Gastrocnemius medialis (tissue), 4 donors: ENCODE measurements around the gene LPAR1. TPM values are rescaled to one million over a fixed set of nuclear protein-coding genes. Genes with fewer than 3 reads are reported as not detected.

ENCODE experiments used
- ATAC-seq, 2 donors: fragments of 150-250 bp; one replicate each; pipeline ENCODE4 v1.9.1; 2016
- DNase-seq, 2 donors: peaks; one replicate each; pipeline ENCODE4 v3.0.0-alpha.2; 2019
- H3K27ac ChIP-seq, 4 donors: fragments of 200-600 bp; sonication (generic); 1 replicate in 1 of 4; 2 replicates in 3 of 4; pipeline ENCODE4 v1.5.1; 2016 to 2018; ENCODE audit warnings: mild to moderate bottlenecking in 2 of 4, moderate library complexity in 1 of 4
- H3K27me3 ChIP-seq, 3 donors: fragments of 200-600 bp; sonication (generic) in 2 of 3; 1 replicate in 1 of 3; 2 replicates in 2 of 3; pipeline versions ENCODE4 v1.5.1 to v1.6.0; 2016 to 2019; ENCODE audit warnings: mild to moderate bottlenecking in 1 of 3, moderate library complexity in 1 of 3
- H3K36me3 ChIP-seq, 2 donors: fragments of 200-600 bp; sonication (generic) in 1 of 2; one replicate each; pipeline ENCODE4 v1.5.1; 2017 to 2018
- H3K4me1 ChIP-seq, 2 donors: fragments of 200-600 bp; sonication (generic) in 1 of 2; one replicate each; pipeline ENCODE4 v1.5.1; 2016 to 2017; ENCODE audit warnings: mild to moderate bottlenecking in 2 of 2
- H3K4me3 ChIP-seq, 4 donors: fragments of 200-600 bp; sonication (generic) in 3 of 4; 1 replicate in 1 of 4; 2 replicates in 3 of 4; pipeline ENCODE4 v1.5.1; 2016 to 2019; ENCODE audit warnings: mild to moderate bottlenecking in 2 of 4
- H3K9me3 ChIP-seq, 3 donors: fragments of 200-600 bp; sonication (generic) in 2 of 3; 1 replicate in 1 of 3; 2 replicates in 2 of 3; pipeline ENCODE4 v1.5.1; 2016 to 2019
- CTCF ChIP-seq, 5 experiments: fragments of 450-650 bp in 3 of 5; fragments of 200-600 bp in 2 of 5; sonication (generic) in 2 of 5; IDR thresholded peaks in 4 of 5; conservative IDR thresholded peaks in 1 of 5; 1 replicate in 4 of 5; 2 replicates in 1 of 5; pipeline ENCODE4 v1.5.1; 2016 to 2019; ENCODE audit warnings: antibody characterized with exemption in 5 of 5, mild to moderate bottlenecking in 3 of 5, moderate library complexity in 3 of 5
- POLR2A ChIP-seq, 2 donors: fragments of 450-650 bp; IDR thresholded peaks; one replicate each; pipeline ENCODE4 v1.6.1; 2017; ENCODE audit warnings: antibody characterized with exemption in 2 of 2, mild to moderate bottlenecking in 2 of 2, moderate library complexity in 2 of 2
- in situ Hi-C, 4 donors: fragments of 200-750 bp; cut with MboI; loops; one replicate each; pipeline versions ENCODE4 v1.15.0 to v1.8.0; 2017; ENCODE audit warnings: low sequenced_read_pairs in 4 of 4
- intact Hi-C: fragments of 100-400 bp; cut with DNase I; formaldehyde crosslinking; loops from one replicate; pipeline ENCODE4 v1.15.1; 2023; ENCODE audit warnings: low total_unique reads
- total RNA-seq, 4 donors: library from RNA; depleted of rRNA; stranded (reverse); fragments of >200 nt; gene quantifications; one replicate each; pipeline versions ENCODE4 v1.1.0 to v1.2.3, GENCODE V29; 2016

The LPAR1 gene
- total RNA-seq, 4 donors from 2014 or later = 5.5 to 20.2 (median 13.2) TPM

- H3K27me3 ChIP-seq = no peaks in the 10 kb centered on the region
- ATAC-seq (no peak), DNase-seq (no peak)
- intact Hi-C loops (loop anchor here (10.0 kb wide), 1 partner anchor 343 kb away; no protein-coding TSS in a partner anchor), in situ Hi-C loops (no loop called here)
- H3K4me3 ChIP-seq = no peak overlapping the region
- no peaks in the 10 kb centered on the region for H3K36me3 ChIP-seq
- no peak for TF ChIP-seq POLR2A (IDR thresholded peaks at IDR 0.05)
- no peak for TF ChIP-seq CTCF (IDR thresholded peaks at IDR 0.05 in 4 of 5, conservative IDR thresholded peaks at IDR 0.05 in 1 of 5)
- peak overlapping the region in 1 of 4 donors; percentile 41 for H3K27ac ChIP-seq
- H3K9me3 ChIP-seq = no peaks in the 10 kb centered on the region
- H3K4me1 ChIP-seq = no peaks in the 10 kb centered on the region
Observed at GRCh38 chr9:110997847-110998246, 40.4 kb downstream of the LPAR1 start.

GRCh38 chr9:110996436-110997220, 41.6 kb downstream of the LPAR1 start:
- Histone ChIP-seq H3K9me3 (no peaks in the 10 kb centered on the region), H3K4me3 (no peak overlapping the region), H3K27me3 (no peaks in the 10 kb centered on the region), H3K27ac (peak overlapping the region; percentile 27 to 46 (median 44)), H3K36me3 (no peaks in the 10 kb centered on the region), H3K4me1 (no peaks in the 10 kb centered on the region)
- TF ChIP-seq CTCF (IDR thresholded peaks at IDR 0.05 in 4 of 5, conservative IDR thresholded peaks at IDR 0.05 in 1 of 5) (no peak), POLR2A (IDR thresholded peaks at IDR 0.05) (no peak)
- intact Hi-C loops = loop anchor here (10.0 kb wide), 1 partner anchor 342 kb away; no protein-coding TSS in a partner anchor
- DNase-seq (peak; percentile 32 to 61), ATAC-seq (peak; percentile 42 to 78)
- in situ Hi-C loops = no loop called here

- Histone ChIP-seq H3K36me3 (no peaks in the 10 kb centered on the region), H3K9me3 (no peaks in the 10 kb centered on the region), H3K4me3 (no peak overlapping the region), H3K27me3 (no peaks in the 10 kb centered on the region), H3K4me1 (no peaks in the 10 kb centered on the region), H3K27ac (peak overlapping the region; percentile 27 to 46 (median 44))
- DNase-seq (no peak), ATAC-seq (no peak)
- TF ChIP-seq POLR2A (IDR thresholded peaks at IDR 0.05) (no peak), CTCF (IDR thresholded peaks at IDR 0.05 in 4 of 5, conservative IDR thresholded peaks at IDR 0.05 in 1 of 5) (no peak)
- in situ Hi-C loops (no loop called here), intact Hi-C loops (loop anchor here (10.0 kb wide), 1 partner anchor 341 kb away; no protein-coding TSS in a partner anchor)
Observed at GRCh38 chr9:110995420-110996340, 42.6 kb downstream of the LPAR1 start.

GRCh38 chr9:110994771-110995241, 43.5 kb downstream of the LPAR1 start:
- ATAC-seq = peak in 1 of 2 donors; percentile 55
- Histone ChIP-seq H3K4me1 (no peaks in the 10 kb centered on the region), H3K36me3 (no peaks in the 10 kb centered on the region), H3K9me3 (no peaks in the 10 kb centered on the region), H3K27me3 (no peaks in the 10 kb centered on the region), H3K27ac (peak overlapping the region; percentile 18 to 46 (median 46)), H3K4me3 (no peak overlapping the region)
- TF ChIP-seq CTCF (IDR thresholded peaks at IDR 0.05 in 4 of 5, conservative IDR thresholded peaks at IDR 0.05 in 1 of 5) (no peak), POLR2A (IDR thresholded peaks at IDR 0.05) (no peak)
- in situ Hi-C loops (no loop called here), intact Hi-C loops (loop anchor here (10.0 kb wide), 1 partner anchor 340 kb away; no protein-coding TSS in a partner anchor)
- no peak for DNase-seq
